Neuronal stem cell (in vitro differentiated cells): ENCODE measurements around the gene PTCH1.

Experiments used
- DNase-seq: peaks from one replicate; pipeline ENCODE4 v3.0.0-alpha.2; 2013; ENCODE audit warnings: low spot score
- H2AFZ ChIP-seq: one replicate; pipeline ENCODE4 v1.6.1; 2013; ENCODE audit warnings: mild to moderate bottlenecking, low read length, inconsistent platforms
- H2AK5ac ChIP-seq: 2 replicates; pipeline ENCODE4 v1.6.1; 2013; ENCODE audit warnings: low read depth, mild to moderate bottlenecking, inconsistent platforms, low read length, moderate library complexity, mixed read lengths
- H2BK120ac ChIP-seq: 2 replicates; pipeline ENCODE4 v1.6.1; 2013; ENCODE audit warnings: low read depth, mild to moderate bottlenecking, inconsistent platforms, low read length, moderate library complexity, mixed read lengths
- H2BK12ac ChIP-seq: one replicate; pipeline ENCODE4 v1.6.1; 2013; ENCODE audit warnings: low read length, inconsistent platforms
- H2BK15ac ChIP-seq: 2 replicates; pipeline ENCODE4 v1.6.1; 2013; ENCODE audit warnings: mild to moderate bottlenecking, low read length, inconsistent platforms, mixed read lengths
- H2BK5ac ChIP-seq: one replicate; pipeline ENCODE4 v1.6.1; 2013; ENCODE audit warnings: inconsistent platforms, mild to moderate bottlenecking, low read length, moderate library complexity
- H3K14ac ChIP-seq: one replicate; pipeline ENCODE4 v1.6.1; 2013; ENCODE audit warnings: low read length, inconsistent platforms
- H3K18ac ChIP-seq: 2 replicates; pipeline ENCODE4 v1.6.1; 2013; ENCODE audit warnings: low read length, inconsistent platforms
- H3K23ac ChIP-seq: 2 replicates; pipeline ENCODE4 v1.6.1; 2013; ENCODE audit warnings: low read depth, mild to moderate bottlenecking, mixed read lengths, low read length, inconsistent platforms; ENCODE audit not compliant: poor library complexity
- H3K27ac ChIP-seq: replicated peaks from 3 replicates; pipeline ENCODE4 v1.5.1; 2013; ENCODE audit warnings: low read length, inconsistent platforms
- H3K27me3 ChIP-seq, 3 experiments: 2 replicates each; pipeline ENCODE4 v1.6.1; 2013; ENCODE audit warnings: low read length in 3 of 3, mild to moderate bottlenecking in 2 of 3, inconsistent platforms in 1 of 3, low read depth in 1 of 3, mixed read lengths in 1 of 3, moderate library complexity in 1 of 3; ENCODE audit not compliant: control insufficient read depth in 3 of 3, insufficient read depth in 3 of 3
- H3K36me3 ChIP-seq, 2 donors: replicated peaks in 1 of 2; 2 replicates each; pipeline ENCODE4 v1.6.1; 2013; ENCODE audit warnings: low read length in 2 of 2; ENCODE audit not compliant: control insufficient read depth in 2 of 2, insufficient read depth in 2 of 2
- H3K4ac ChIP-seq: 2 replicates; pipeline ENCODE4 v1.6.1; 2013; ENCODE audit warnings: inconsistent platforms, mild to moderate bottlenecking, low read length, moderate library complexity
- H3K4me1 ChIP-seq, 2 donors: 1 replicate in 1 of 2; 2 replicates in 1 of 2; pipeline ENCODE4 v1.6.1; 2013; ENCODE audit warnings: low read length in 2 of 2, low read depth in 1 of 2; ENCODE audit not compliant: control insufficient read depth in 2 of 2, insufficient read depth in 1 of 2
- H3K4me2 ChIP-seq: one replicate; pipeline ENCODE4 v1.6.1; 2013; ENCODE audit warnings: mild to moderate bottlenecking, low read length, inconsistent platforms; ENCODE audit not compliant: insufficient read depth, poor library complexity, severe bottlenecking
- H3K4me3 ChIP-seq, 2 donors: 2 replicates each; pipeline ENCODE4 v1.5.1; 2013; ENCODE audit warnings: low read length in 2 of 2, mild to moderate bottlenecking in 2 of 2, inconsistent platforms in 1 of 2, moderate library complexity in 1 of 2
- H3K79me1 ChIP-seq: one replicate; pipeline ENCODE4 v1.6.1; 2013; ENCODE audit warnings: low read depth, mild to moderate bottlenecking, inconsistent platforms, low read length, moderate library complexity
- H3K9ac ChIP-seq: one replicate; pipeline ENCODE4 v1.6.1; 2013; ENCODE audit warnings: mild to moderate bottlenecking, low read depth, low read length, inconsistent platforms; ENCODE audit not compliant: poor library complexity
- H3K9me3 ChIP-seq, 2 donors: replicated peaks in 1 of 2; 2 replicates each; pipeline versions ENCODE3 to v1.6.1; 2013; ENCODE audit warnings: low read length in 2 of 2, mild to moderate bottlenecking in 2 of 2, inconsistent platforms in 1 of 2, low read depth in 1 of 2, mixed read lengths in 1 of 2, moderate library complexity in 1 of 2; ENCODE audit not compliant: control insufficient read depth in 2 of 2, insufficient read depth in 1 of 2
- H4K8ac ChIP-seq: one replicate; pipeline ENCODE4 v1.6.1; 2013; ENCODE audit warnings: low read depth, mild to moderate bottlenecking, inconsistent platforms, low read length, moderate library complexity
- H4K91ac ChIP-seq: one replicate; pipeline ENCODE4 v1.6.1; 2013; ENCODE audit warnings: low read length, low read depth, mild to moderate bottlenecking, inconsistent platforms; ENCODE audit not compliant: poor library complexity
- WGBS, 2 donors: extraction: QIAGEN DNeasy Blood & Tissue Kit; methylation state at CpG; one replicate each; pipeline ENCODE4 v1.1.7; 2013; ENCODE audit warnings: missing lambda C conversion rate in 2 of 2, mixed read lengths in 1 of 2; ENCODE audit not compliant: insufficient read length in 2 of 2, insufficient replicate concordance in 1 of 2; ENCODE audit errors: extremely low coverage in 2 of 2; 5-methylcytosine and 5-hydroxymethylcytosine counted together

The PTCH1 gene

DNA sequence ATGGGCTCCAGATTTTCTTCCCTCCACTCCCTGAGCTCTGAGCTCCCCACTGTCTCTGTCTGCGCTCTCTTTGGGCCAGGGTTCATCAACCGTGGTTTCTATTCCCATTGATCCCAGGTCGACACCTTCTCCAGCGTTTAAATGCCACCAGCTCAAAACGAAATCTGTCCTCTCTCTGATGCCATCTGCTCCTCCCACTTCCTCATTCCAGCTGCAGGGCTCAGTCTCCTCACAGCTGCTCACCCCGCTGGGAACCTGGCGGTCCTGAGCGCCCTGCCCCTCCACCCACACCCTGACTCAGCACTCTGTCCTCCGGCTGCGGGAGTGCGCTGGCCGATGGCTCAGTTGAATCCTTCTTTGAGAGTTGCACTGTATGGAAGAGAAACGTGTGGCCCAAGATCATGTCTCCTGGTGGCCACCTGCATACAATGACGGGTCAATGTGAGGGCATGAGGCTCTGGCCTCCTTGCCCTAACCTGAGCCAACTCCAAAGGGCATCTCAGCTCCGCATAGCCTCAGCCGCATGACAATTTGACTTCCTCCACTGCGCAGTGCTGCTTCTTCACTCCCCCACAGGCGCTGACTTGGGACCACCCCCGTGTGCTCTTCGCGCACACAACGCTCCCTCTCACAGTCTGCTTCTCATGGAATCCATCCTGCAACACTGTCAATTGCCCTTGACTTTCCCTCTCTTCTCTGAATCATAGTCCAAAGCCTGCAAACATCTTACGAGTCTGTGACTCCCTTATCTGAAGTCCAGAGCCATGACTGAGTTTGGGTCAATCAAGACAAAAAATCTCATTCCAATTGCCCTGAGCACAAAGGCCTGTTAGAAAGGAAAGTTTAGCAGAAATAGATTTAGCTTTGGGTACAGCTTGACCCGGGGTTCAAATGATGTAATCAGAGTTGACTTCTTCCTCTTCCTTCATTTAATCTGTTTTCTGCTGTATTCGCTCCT, 82.4 kb downstream of the PTCH1 start:
- Histone ChIP-seq H3K27ac (no peak overlapping the region), H4K8ac (no peak overlapping the region), H3K36me3 (no peaks in the 10 kb centered on the region), H2BK15ac (peak overlapping the region; percentile 8), H2AK5ac (no peak overlapping the region), H2BK120ac (peak overlapping the region; percentile 4), H2BK12ac (no peak overlapping the region), H3K18ac (peak overlapping the region; percentile 68), H3K23ac (peak overlapping the region; percentile 2), H3K4ac (no peak overlapping the region), H3K4me3 (no peak overlapping the region), H3K4me1 (peaks cover 0 to 2% of the 10 kb centered on the region in 2 donors), H3K79me1 (no peaks in the 10 kb centered on the region), H3K9ac (no peak overlapping the region), H3K27me3 (no peaks in the 10 kb centered on the region), H2AFZ (no peak overlapping the region), H3K4me2 (no peak overlapping the region), H3K14ac (no peak overlapping the region), H3K9me3 (peaks cover 4 to 12% of the 10 kb centered on the region in 2 donors), H2BK5ac (no peak overlapping the region), H4K91ac (no peak overlapping the region)
- no peak for DNase-seq
- no CpG with 5 or more reads among the region's 25 CpGs for WGBS, 2 donors

DNA sequence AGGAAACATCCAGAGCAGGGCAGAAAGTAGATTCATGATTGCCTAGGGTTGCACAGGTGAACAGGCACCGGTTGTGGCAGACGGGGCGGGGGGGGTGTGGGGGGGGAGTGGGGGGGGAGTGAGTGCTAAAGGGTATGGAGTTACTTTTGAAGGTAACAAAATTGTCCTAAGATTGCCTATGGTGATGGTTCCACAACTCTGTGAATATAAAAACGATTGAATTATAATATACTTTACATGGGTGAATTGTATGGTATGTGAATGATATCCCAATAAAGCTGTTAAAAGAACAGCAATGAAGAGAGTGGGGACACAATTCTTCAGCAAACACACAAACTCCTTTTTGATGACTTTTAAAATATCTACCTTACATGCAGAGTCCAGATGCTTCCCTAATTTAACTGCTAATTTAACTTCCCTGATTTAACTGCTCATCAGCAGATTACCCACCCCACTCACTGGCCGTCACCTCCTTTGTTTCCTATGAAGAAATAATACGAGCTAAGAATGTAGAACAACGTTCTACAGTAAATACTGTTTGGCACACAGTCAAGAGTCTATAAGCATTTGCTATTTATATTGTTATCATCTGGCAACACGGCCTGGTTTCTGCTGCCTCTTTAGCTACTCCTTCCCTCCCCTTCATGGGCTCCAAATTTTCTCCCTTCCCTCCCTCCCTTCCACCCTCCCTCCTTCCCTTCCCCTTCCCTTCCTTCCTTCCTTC, 83.5 kb downstream of the PTCH1 start:
- Histone ChIP-seq H2BK5ac (no peak overlapping the region), H4K91ac (no peak overlapping the region), H3K14ac (no peak overlapping the region), H2AFZ (no peak overlapping the region), H3K18ac (no peak overlapping the region), H3K27me3 (no peaks in the 10 kb centered on the region), H3K79me1 (no peaks in the 10 kb centered on the region), H2BK12ac (no peak overlapping the region), H2BK120ac (no peak overlapping the region), H3K23ac (no peak overlapping the region), H3K4me2 (no peak overlapping the region), H4K8ac (no peak overlapping the region), H3K27ac (no peak overlapping the region), H3K4ac (no peak overlapping the region), H3K9me3 (peaks cover 4 to 12% of the 10 kb centered on the region in 2 donors), H2AK5ac (no peak overlapping the region), H3K36me3 (no peaks in the 10 kb centered on the region), H2BK15ac (no peak overlapping the region), H3K4me1 (peaks cover 0 to 2% of the 10 kb centered on the region in 2 donors), H3K4me3 (no peak overlapping the region), H3K9ac (no peak overlapping the region)
- DNase-seq = no peak
- no CpG with 5 or more reads among the region's 8 CpGs for WGBS, 2 donors

DNA sequence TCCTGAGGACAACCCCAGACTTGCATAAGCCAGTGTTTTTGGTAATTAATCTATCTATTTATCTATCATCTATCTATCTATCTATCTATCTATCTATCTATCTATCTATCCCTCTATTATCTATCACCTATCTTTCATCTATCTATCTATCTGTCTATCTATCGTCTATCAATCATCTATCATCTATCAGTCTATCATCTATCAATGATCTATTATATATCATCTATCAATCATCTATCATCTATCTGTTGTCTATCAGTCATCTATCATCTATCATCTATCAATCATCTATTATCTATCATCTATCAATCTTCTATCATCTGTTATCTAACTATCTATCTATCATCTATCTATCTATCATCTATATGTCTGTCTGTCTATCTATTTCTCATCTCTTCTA, 85.5 kb downstream of the PTCH1 start:
- Histone ChIP-seq H3K4me1 (peaks cover under 1 to 2% of the 10 kb centered on the region in 2 donors), H2AK5ac (no peak overlapping the region), H3K4ac (no peak overlapping the region), H3K9me3 (peaks cover 4 to 12% of the 10 kb centered on the region in 2 donors), H3K23ac (no peak overlapping the region), H2BK15ac (no peak overlapping the region), H2BK120ac (no peak overlapping the region), H4K91ac (no peak overlapping the region), H3K27ac (no peak overlapping the region), H2BK5ac (no peak overlapping the region), H3K79me1 (no peaks in the 10 kb centered on the region), H3K4me3 (no peak overlapping the region), H3K36me3 (no peaks in the 10 kb centered on the region), H2AFZ (no peak overlapping the region), H3K9ac (no peak overlapping the region), H4K8ac (no peak overlapping the region), H3K27me3 (no peaks in the 10 kb centered on the region), H3K14ac (no peak overlapping the region), H3K18ac (no peak overlapping the region), H3K4me2 (no peak overlapping the region), H2BK12ac (no peak overlapping the region)
- 100% methylated on average over 1 of the region's 1 CpG; no CpG with 5 or more reads in 1 of the 2 donors for WGBS, 2 donors
- no peak for DNase-seq
